Measurements from ENCODE around the gene CSDE1. TPM values are rescaled to one million over a fixed set of nuclear protein-coding genes. Genes with fewer than 3 reads are reported as not detected.
A peak's percentile ranks its signal among the peaks of the same experiment; 100 is the strongest.
"Not testable (repeated sequence)": the region's sequence is repeated elsewhere in the genome, so short reads cannot be mapped to it uniquely, and the experiment has no call there.

CSDE1 gene
- total RNA-seq, 2 donors from 2014 or later = 433 to 486 TPM

DNA sequence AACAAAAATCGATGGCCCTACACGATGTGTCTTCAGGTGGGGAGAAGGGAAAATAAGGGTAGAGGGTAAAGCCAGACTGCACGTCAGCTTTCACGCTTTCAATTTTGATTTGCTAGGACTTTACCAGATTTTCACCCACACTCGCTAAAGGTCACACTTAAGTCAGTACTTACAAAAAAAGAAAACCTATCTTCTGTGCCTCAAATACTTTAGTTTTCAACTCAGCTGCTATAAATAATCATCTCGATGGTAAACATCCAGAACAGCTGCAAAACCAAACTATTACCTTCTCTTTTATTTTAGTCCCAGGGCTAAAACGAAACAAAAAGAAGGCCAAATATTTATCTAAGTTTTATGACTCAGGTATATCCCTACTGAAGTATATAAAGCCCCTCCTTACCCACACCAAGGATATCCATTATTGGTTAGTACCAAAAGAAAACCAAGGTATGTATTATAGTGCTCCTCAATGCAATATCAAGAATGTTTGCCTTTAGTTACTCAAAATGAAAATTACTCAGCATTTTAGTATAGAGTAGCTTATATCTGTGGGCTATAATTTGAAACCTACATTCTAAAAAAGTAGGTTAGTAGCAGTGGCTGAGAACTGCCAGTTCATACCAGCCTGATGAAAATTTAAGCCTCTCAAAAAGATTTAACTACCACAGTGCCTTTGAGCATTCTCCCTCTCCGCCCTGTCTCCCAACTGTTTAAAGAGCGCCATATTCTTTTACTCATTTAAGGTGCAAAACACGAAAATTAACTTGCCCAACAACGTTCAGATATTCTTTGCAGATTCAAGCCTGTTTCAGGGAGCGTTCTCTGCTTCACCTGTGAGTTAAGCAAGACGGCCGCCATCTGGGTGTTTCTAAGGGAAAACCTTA is 1.5 kb downstream of the CSDE1 start:
- ATAC-seq (peak; percentile 11 to 40), DNase-seq (ENCODE audit: low spot score in 2 of 2) (no peak)
- Mint-ChIP-seq H3K9me3 (peaks cover 4 to 6% of the 10 kb centered on the region in 2 donors), H3K27ac (peak overlapping the region; percentile 100), H3K36me3 (peaks cover 19 to 37% of the 10 kb centered on the region in 2 donors)

DNA sequence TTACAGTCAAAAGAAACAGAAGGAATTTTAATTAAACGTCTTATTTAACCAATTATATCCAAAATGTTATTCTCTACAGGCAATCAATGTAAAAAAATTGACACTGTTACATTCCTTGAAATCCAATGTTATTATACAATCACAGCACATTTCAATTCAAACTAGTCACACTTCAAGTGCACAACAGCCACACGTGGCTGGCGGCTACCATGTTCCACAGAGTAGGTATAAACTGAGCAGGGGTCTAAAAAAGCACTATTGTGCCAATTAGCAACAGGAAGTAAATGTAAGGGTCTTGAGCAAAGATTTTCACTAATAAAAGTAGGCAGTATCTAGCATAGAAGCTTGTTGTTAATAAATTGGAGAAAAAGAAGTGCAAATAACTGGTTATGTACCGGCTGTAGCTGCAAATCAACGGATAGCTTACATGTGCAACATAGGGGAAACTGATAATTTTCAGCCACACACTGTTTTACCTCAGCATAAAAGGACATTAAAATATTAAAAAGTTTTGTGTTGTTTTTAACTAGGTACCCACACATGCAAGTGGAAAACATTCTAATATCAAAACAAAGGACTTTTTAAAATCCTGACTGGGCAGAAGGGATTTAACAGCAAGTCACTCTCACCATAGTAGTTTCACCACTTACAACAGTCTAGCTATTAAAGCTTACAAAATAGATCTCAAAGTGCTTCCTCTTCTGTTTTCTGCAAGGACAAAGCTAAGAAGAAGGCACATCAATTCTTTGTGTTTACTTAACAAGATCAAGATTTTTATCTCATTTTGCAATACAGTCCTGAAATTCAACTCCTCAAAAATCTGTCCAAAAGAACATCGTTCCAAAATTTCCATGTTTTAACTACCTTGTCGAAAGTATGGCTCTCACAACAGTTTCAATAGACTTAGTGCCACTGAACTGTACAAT is 2.5 kb downstream of the CSDE1 start:
- Mint-ChIP-seq H3K36me3 (peaks cover 19 to 37% of the 10 kb centered on the region in 2 donors), H3K9me3 (peaks cover 4 to 6% of the 10 kb centered on the region in 2 donors), H3K27ac (peak overlapping the region; percentile 69 to 100)
- DNase-seq (ENCODE audit: low spot score in 2 of 2) (no peak), ATAC-seq (no peak)

DNA sequence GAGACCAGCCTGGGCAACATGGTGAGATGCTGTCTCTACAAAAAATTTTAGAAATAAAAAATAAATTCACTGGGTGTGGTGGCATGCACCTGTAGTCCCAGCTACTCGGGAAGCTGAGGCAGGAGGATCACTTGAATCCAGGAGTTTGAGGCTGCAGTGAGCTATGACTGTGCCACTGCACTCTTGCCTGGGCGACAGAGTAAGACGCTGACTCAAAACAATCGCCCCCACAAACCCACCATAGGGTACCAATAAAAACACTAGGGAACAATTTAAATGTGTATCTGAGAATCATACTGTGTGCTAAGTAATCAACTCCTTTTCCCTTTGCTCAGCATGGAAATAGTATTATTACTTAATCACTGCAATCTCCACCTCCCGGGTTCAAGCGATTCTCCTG is 4.1 kb downstream of the CSDE1 start:
- H3K9me3 Mint-ChIP-seq, ATAC-seq: not testable (repeated sequence)
- peaks cover 20 to 38% of the 10 kb centered on the region in 2 donors for H3K36me3 Mint-ChIP-seq
- peak in 1 of 2 donors; percentile 24 for DNase-seq (ENCODE audit: low spot score in 2 of 2)
- peak overlapping the region; percentile 37 to 38 for H3K27ac Mint-ChIP-seq

DNA sequence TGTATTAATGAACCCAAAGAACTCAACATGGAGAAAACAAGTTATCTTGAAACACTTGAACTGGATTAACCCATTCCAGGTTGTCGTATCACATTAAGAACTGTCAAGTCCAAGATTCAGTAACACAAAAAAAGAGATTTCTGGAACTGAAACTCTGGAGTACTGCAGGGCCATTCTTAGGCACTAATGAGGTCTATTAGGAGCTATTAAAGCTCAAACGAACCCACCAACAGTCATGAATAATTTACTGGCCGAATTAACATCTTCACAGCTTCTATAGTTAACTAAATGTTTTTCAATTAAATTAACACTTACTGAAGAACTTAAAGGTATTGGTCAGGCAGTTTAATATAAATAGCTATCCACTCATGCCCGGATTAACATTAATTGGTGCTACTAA is 4.6 kb downstream of the CSDE1 start:
- H3K27ac Mint-ChIP-seq = no peak overlapping the region
- peaks cover 22 to 38% of the 10 kb centered on the region in 2 donors for H3K36me3 Mint-ChIP-seq

DNA sequence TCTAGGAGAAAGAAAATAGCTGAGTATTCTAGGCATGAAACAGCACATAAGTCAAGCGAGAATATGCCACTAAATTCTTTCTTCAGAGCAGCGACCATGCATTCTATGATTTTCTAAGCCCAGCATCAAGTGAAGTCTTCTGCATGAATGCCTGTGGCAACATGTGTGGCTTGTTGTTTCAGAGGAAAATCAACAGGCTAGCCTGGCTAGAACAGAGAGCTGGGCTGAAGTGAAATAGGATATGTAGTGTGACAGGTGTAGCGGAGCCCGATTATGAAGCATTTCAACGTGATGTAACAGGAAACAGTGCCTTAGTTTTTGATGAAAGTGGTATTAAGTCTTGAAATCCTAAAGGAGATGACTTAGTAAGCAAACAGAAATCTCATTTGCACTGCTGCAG is 7.0 kb downstream of the CSDE1 start:
- no peak for DNase-seq (ENCODE audit: low spot score in 2 of 2)
- Mint-ChIP-seq H3K36me3 (peaks cover 8 to 25% of the 10 kb centered on the region in 2 donors), H3K27ac (no peak overlapping the region), H3K9me3 (no peaks in the 10 kb centered on the region)
- no peak for ATAC-seq

More for the DNA sequence above, 4.6 kb downstream of the CSDE1 start:
- DNase-seq (ENCODE audit: low spot score in 2 of 2) (no peak), ATAC-seq (no peak)
- peaks cover 0 to 2% of the 10 kb centered on the region in 2 donors for H3K9me3 Mint-ChIP-seq

DNA sequence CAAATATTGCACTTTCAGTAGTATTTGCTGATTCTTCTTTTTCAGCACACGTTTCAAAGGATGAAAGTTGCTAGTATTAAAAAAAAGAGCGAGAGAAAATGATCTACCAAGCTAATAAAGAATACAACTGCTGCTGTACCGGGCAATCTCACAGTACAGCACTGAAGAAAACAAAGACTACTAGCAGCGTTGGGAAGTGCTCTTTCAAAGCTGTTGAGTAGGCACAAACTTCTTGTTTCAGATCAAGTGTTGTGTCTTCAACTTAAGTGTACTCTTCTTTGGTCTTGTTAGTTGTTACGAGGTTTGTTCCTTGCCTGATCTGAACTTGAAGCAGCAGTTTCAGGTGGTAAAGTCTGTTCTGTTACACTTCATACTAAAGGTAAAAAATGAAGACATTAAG is 7.9 kb downstream of the CSDE1 start:
- no peak overlapping the region for H3K27ac Mint-ChIP-seq
- no peaks in the 10 kb centered on the region for H3K9me3 Mint-ChIP-seq
- no peak for ATAC-seq
- DNase-seq (ENCODE audit: low spot score in 2 of 2) = no peak
- H3K36me3 Mint-ChIP-seq = peaks cover 8 to 17% of the 10 kb centered on the region in 2 donors

DNA sequence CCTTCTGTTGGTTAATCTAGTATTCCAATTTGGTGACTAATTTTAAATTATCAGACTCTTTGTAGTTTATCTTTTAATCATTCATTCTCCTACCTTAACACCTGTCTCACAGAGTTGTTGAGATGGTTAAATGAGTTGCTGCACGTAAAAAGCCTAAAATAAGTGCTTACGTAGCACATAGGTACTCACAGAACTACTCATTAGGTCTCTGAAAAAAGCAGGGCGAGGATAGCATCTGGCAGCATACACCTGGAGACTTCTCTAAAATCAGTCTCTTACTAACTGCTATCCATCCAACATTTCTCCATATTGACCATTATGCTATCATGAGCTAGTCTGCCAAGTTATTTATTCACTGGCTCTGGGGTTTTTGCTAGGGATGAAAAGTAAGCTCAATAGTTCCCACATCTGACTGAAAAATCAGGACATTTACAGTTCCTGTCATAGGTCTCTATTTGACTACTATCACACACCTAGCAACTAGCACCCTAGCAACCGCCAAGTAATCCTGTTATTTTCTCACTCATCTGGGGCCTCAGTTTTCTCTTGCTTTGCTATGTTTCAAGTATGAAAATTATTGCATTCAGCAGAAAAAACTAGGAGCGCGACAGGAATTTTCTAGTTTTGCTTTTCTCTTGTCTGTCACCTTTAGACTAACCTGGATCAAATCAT is 11.2 kb downstream of the CSDE1 start:
- DNase-seq (ENCODE audit: low spot score in 2 of 2) = peak in 1 of 2 donors; percentile 17
- peak; percentile 77 to 89 for ATAC-seq
- Mint-ChIP-seq H3K9me3 (no peaks in the 10 kb centered on the region), H3K27ac (peak overlapping the region; percentile 41 to 89), H3K36me3 (peaks cover 8 to 36% of the 10 kb centered on the region in 2 donors)

DNA sequence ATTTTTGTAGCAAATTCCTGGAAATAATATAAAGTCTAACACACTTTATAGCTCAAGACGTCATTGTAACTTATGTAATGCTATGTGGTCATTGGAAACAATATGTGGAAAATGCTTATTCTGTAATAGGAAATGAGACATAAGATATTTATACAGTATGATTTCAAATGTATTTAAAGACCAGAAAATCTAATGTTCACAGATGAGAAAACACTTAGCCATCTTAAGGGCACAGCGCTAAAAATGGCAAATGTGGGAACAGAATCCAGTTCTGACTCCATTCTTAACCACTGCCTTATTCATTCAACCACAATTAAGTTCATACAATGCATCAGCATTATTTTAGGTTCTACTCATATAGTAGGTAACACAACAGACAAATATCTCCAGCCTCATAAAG is 12.5 kb downstream of the CSDE1 start:
- peak; percentile 80 to 84 for ATAC-seq
- H3K27ac Mint-ChIP-seq = no peak overlapping the region
- H3K36me3 Mint-ChIP-seq = peaks cover 8 to 41% of the 10 kb centered on the region in 2 donors
- no peaks in the 10 kb centered on the region for H3K9me3 Mint-ChIP-seq
- DNase-seq (ENCODE audit: low spot score in 2 of 2) = no peak

DNA sequence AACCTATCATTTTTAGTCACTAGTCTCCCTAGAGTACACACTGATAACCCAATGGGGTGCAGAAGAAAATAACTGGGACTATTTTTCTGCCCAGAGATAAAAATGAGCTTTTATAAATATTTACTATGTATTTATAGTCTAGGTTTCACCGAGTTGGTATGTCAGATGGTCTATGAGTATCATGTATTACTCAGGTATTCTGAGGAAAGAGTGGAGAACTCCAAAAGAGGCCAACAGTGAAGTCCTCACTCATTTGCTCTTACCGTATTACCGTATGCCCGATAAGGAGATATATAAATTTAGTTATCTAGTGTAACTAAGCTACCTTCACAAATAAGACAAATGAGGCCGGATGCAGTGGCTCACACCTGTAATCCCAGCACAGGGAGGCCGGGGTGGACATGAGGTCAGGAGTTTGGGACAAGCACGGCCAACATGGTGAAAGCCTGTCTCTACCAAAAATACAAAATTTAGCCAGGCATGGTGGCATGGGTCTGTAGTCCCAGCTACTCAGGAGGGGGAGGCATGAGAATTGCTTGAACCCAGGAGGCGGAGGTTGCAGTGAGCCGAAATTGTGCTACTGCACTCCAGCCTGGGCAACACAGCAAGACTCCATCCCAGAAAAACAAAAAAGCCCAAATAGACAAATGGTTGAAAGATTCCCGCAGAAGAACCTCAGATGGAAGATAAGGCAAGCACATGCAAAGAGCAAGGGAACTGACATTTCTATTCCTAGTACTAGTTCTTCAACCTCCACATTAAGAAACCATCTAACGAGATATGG is 15.6 kb downstream of the CSDE1 start:
- Mint-ChIP-seq H3K36me3 (peaks cover 0 to 38% of the 10 kb centered on the region in 2 donors), H3K27ac (peak overlapping the region in 1 of 2 donors; percentile 41), H3K9me3 (no peaks in the 10 kb centered on the region)
- ATAC-seq = no peak
- DNase-seq (ENCODE audit: low spot score in 2 of 2) = no peak

DNA sequence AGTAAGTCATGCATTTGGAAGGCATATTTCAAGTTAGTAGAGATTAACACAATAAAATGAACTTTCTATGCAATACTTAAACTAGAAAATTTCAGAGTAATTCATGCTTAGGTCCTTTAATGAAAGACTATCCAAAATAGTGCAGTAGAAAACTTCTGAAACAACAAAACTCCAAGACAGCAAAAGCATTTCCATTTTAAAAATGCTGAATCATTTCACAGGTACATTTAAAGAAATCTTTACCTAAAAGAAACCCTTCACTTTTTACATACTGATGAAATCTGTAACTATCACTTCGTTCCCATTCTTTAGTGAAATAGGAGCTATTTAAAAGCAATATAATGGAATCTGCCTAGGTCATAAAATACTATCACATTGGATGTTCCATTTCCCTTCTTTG is 17.5 kb downstream of the CSDE1 start:
- DNase-seq (ENCODE audit: low spot score in 2 of 2) (no peak), ATAC-seq (no peak)
- Mint-ChIP-seq H3K9me3 (no peaks in the 10 kb centered on the region), H3K36me3 (peaks cover 11 to 42% of the 10 kb centered on the region in 2 donors), H3K27ac (no peak overlapping the region)

DNA sequence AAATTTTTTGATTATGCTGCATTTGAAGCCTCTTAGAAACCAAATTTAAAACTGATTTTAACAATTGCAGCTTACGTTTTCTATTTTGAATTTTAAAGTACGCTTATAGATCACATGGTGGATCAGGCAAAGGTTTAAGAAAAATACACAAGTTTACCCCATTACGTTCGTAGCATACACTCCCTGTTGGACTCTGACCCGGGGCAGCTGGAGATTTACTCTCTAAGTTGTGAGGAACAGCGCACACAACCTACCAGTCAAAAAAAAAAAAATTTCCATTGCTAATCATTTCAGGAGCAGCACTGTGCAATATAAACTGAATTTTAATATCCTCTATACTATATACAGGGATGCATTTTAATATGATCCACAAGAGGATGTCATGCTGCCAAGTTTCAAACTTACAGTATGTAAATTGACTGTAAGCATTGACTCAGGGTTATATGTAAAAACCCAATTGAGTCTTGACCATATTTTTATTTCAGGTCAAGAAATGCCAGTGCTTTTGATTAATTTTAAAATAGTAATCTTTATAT is 20.4 kb downstream of the CSDE1 start:
- Mint-ChIP-seq H3K27ac (peak overlapping the region in 1 of 2 donors; percentile 50), H3K9me3 (no peaks in the 10 kb centered on the region), H3K36me3 (peaks cover 11 to 30% of the 10 kb centered on the region in 2 donors)
- DNase-seq (ENCODE audit: low spot score in 2 of 2) (no peak), ATAC-seq (no peak)

DNA sequence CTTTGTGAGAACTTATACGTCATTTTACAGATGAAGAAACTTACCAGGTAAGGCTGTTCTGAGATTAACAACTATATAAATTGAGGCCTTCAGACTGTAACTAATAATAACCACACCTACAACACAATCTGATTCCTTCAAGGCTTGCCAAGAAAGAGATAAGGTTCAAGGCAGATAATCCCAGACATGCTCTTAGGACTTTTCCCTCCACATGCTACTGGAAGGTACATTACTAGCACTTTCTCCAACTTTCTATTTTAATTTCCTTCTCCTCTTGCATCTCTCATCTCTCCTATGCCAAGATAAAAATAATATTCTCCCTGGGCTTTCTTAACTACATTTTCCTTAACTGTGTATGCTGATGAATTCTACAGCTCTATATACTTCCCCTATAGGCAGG is 22.3 kb downstream of the CSDE1 start:
- peaks cover 11 to 32% of the 10 kb centered on the region in 2 donors for H3K36me3 Mint-ChIP-seq
- DNase-seq (ENCODE audit: low spot score in 2 of 2) = no peak
- no peak for ATAC-seq
- H3K9me3 Mint-ChIP-seq = no peaks in the 10 kb centered on the region
- H3K27ac Mint-ChIP-seq = peak overlapping the region in 1 of 2 donors; percentile 15

DNA sequence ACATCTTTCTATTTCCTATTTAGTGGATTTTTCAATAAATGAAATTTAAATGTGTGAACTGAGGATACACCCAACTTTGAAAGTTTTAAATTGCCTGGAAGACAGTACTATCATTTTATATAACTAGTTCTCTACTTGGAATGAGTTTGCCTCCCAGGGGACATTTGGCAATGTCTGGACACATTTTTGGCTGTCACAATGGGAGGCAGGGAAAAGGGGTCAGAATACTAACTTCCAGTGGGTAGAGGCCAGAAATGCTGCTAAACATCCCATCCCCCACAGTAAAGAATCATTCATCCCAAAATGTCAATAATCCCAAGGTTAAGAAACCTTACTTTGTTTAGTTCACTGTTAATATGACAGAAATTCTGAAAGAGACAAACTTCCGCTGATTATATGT is 28.0 kb downstream of the CSDE1 start:
- no peak for DNase-seq (ENCODE audit: low spot score in 2 of 2)
- no peak for ATAC-seq
- Mint-ChIP-seq H3K9me3 (no peaks in the 10 kb centered on the region), H3K27ac (peak overlapping the region in 1 of 2 donors; percentile 55), H3K36me3 (peaks cover 5 to 48% of the 10 kb centered on the region in 2 donors)

DNA sequence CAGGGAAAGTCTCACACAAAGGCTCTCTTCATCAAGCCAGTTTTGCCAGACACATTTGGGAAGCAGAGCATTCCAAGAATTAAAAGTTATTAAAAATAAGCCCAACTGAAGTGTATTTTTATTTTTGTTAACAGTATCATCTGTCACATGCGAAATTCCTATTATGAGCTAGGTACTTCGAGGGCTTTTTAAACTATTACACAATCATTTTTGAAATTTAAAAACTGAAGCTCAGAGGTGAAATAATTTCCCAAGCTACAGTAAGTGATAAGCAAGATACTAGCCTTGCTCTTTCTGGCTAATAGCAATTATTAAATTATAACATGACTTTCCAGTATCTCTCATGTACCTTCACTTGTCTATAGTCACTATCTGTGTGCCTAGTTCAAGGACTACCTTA is 29.2 kb downstream of the CSDE1 start:
- Mint-ChIP-seq H3K27ac (peak overlapping the region in 1 of 2 donors; percentile 4), H3K36me3 (peaks cover 5 to 61% of the 10 kb centered on the region in 2 donors), H3K9me3 (no peaks in the 10 kb centered on the region)
- no peak for DNase-seq (ENCODE audit: low spot score in 2 of 2)
- ATAC-seq = no peak

DNA sequence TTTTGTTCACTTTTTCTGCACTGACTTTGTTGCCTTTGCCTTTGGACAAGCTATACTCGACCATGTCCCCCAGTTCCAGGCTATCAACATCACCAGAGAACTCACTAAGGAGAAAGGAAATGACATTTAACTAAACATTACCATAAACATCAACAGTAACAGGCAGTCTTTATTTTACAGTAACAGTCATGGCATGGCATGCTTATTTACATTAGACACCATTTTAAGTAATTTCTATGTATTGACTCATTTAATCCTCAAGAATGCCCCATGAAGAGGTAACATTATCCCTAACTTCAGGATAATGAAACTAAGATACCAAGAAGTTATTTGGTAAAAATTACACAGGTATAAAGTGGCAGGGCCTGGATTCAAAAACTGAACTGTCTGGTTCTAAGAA is 32.6 kb downstream of the CSDE1 start:
- no peaks in the 10 kb centered on the region for H3K9me3 Mint-ChIP-seq
- peak overlapping the region in 1 of 2 donors; percentile 61 for H3K27ac Mint-ChIP-seq
- ATAC-seq = no peak
- peaks cover 9 to 60% of the 10 kb centered on the region in 2 donors for H3K36me3 Mint-ChIP-seq
- no peak for DNase-seq (ENCODE audit: low spot score in 2 of 2)
